GM18870 (cell line): ENCODE data around the gene GSE1.

Experiments used
- ATAC-seq: cut with Tn5 transposase; IDR thresholded peaks from one replicate; pipeline ENCODE4 v1.9.1; 2021; ENCODE audit warnings: moderate library complexity; ENCODE audit not compliant: unreplicated experiment

GSE1 gene

DNA sequence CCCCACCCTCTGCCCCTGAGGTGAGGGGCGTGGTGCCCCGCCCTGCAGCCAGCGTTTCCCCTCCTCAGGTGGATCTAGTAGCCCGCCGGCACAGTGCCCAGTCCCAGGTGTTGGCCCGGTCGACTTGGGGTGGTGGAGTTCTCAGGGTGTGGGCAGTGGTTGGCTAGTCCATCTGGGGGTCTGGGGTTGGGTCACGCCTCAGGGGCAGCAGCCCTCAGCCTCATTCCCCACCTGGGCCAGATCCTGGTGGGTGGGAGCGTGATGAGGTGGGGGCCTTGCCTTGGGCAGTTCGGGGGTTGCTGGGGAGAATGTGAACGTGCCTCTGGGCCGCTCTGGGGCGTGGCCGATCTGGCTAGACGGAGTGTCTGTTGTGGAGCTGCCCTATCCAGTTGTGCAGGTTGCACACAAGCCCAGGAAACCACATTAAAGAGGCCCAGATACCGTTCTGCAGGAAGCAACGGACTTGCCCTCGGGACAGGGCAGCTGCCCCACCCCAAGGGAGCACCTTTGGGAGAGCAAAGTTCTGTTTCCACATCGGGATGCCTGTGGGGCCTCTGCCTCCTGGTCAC lies 32.0 kb downstream of the GSE1 start:
- ATAC-seq: no peak

DNA sequence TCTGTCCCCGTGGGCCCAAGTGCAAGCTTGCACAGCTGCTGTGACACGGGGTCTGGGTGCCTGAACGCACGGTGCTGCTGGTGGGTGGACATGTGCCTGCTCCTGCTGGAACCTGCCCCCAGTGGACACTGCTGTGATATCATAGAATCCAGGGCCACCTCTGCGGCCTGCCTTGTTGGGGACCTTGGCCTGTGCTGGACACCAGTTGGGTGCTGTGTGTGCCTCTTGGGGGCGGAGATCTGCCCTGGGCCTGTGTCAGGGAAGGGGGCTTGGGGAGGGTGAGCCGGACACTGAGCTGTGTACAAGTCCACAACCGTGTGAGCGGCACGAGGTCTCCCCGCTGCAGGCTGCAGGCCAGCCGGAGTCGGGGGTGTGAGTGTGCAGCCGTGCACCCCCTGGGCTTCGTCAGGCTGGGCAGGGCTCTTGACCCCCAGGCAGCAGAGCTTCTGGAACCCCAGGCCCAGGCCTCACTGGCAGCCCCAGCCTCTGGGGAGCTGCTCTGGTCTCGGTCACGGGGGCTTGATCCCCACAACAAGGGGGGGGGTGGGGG lies 33.3 kb downstream of the GSE1 start:
- ATAC-seq: no peak

DNA sequence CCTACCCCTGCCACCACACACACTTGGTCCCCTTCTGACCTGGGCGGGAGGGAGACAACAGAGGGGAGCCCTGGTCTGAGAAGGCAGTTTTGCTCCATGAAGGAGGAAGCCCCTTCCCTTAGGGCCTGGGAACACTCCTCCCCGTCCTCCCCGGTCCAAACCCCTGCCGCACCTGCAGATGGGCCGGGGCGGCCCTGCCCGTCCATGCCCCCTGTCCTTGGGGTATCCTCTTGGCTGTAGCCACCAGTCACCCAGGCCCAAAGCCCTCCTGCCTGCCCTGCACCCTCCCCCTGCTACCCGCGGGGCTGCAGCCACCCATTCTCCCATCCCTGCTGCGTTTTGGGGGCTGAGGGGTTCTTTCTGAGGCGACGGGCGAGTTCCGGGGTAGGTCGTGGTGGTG lies 33.9 kb downstream of the GSE1 start:
- ATAC-seq: no peak

DNA sequence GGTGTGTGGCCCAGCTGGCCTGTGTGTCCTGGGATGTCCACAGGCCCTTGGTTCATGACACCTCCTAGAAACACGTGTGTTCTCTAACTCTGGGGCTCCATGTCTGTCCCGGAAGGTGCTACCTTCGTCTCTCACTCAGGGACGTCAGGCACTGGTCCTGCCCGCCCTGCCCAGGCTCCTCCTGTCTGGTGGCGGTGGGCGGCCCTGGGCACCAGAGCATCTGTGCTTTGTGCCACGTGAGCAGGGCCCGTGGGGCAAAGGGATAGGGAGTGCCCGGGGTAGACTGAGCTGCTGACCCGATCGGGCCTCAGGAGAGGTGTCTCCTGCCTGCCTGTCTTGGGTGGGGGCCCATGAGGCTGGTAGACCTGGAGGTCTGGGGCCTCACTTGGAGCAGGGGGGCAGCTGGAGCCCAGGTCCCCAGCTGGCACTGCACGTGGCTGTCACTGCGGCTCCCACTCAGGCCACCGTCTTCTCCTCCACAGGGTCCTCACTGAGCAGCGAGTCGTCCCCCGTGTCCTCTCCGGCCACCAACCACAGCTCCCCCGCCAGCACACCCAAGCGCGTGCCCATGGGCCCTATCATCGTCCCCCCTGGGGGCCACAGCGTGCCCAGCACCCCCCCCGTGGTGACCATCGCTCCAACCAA lies 35.1 kb downstream of the GSE1 start:
- ATAC-seq: no peak

DNA sequence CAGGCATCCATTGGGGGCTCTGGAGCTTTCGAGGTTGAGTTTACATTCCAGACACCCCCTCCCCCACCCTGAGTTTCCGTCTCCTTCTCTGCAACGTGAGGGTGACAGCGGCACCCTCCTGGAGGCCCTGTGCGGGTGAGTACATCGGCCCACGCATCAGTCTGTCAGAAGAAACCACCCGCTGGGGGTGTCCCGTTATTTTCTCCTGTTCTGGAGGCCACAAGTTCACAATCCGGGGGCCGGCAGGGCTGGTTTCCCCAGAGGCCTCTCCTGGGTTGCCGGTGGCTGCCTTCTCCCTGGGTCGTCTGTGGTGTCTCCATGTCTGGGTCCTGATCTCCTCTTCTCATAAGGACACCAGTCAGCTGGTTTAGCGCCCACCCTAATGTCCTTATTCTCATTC lies 35.7 kb downstream of the GSE1 start:
- no peak for ATAC-seq

DNA sequence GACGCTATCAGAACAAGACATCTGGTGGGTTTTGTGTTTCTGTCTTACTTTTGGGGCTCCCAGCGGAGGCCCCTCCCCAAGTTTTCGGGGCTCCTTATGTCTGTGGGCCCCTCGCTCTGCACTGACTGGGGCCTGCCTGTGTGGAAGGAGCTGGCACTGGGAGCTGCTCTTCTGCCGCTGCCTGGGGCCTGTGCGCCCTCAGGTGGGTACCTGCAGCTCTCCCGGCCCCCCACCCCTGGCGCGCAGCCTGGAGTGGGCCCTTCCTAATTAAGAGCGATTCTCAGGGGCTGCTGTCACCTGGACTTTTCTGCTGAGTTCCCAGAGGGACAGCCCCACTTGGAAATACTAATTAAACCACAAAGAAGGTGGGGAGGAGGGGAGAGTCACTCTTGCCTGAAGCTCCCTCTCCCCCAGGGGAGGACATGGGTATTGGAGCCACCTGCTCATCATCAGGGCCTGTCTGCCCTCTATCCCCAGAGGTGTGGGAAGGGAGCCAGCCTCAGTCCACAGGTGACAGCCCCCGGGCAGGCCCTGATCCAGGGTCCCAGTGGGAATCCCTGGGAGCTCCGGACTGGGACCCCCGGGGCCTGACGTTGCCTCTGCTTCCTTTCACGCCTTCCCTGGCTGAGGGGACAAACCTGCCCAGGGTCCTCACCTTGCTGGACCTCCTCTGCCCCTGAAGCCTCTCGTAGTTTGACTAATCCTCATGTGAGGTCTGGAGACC lies 36.5 kb downstream of the GSE1 start:
- no peak for ATAC-seq

DNA sequence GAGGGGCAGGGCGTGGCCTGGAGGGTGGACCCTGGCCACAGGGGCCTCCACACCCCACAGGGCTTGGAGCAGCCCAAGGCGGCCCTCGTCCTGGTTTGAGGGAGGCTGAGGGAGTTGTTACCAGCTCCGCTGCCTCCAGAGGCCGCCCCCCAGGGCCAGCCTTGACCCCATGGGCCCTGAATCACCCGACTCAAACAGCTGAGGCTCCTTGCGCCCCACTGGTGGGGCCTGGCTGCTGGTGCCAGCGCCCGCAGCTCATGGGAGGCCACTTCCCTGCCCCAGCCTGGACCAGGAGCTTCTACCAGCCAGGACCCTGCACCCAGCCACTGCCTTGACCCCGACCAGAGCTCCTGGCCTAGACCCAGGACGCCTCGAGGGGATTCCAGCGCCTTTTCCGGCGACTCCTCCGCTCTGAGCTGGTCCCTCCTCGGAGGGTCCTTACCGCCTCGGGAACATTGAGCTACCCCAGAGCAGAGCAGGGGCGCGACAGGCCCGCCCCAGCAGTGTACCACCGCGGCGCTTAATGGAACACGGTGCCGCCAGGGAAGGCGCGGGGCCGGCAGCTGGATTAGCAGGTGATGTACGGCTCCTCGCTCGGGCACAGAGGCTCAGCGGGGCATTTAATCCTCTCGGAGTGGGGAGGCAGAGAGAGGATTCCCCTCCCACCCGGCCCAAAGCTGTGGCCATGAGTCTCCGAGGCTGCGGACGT lies 37.2 kb downstream of the GSE1 start:
- no peak for ATAC-seq

DNA sequence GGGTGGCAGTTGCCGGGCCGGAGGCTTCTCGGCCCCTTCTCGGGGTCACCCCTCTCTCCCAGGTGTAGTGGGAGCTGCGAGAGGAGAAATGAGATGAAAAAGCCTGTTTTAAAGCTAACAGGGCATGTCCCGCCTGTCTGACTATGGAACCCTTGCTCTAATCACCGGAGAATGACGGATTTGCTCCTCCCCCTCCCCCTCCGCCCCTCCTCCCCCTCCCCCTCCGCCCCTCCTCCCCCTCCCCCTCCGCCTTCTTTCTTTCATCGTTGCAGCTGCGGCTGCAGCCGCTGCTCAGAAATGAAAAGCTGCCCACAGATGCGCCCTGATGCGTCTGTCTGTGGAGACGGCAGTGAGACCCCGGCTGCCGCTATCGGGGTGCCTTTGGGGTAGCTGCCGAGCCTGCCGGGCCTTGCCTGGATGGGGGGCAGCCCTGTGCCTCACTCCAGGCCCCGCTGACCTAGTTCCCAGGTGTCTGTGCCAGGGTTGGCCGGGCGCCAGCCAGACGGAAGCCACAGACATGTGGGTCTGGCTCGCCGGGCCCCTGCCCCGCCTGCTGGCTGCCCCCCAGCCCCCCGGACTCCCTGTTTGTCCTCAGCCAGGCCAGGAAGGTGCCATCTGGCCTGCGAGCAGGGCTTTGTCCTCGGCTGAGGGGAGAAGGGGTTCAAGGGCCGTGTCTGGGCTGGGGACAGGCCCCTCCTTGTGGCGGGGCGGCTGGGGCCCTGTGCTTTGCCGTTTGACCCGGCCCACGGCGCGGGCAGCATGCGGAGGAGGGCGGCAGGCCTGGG lies 37.9 kb downstream of the GSE1 start:
- no peak for ATAC-seq

DNA sequence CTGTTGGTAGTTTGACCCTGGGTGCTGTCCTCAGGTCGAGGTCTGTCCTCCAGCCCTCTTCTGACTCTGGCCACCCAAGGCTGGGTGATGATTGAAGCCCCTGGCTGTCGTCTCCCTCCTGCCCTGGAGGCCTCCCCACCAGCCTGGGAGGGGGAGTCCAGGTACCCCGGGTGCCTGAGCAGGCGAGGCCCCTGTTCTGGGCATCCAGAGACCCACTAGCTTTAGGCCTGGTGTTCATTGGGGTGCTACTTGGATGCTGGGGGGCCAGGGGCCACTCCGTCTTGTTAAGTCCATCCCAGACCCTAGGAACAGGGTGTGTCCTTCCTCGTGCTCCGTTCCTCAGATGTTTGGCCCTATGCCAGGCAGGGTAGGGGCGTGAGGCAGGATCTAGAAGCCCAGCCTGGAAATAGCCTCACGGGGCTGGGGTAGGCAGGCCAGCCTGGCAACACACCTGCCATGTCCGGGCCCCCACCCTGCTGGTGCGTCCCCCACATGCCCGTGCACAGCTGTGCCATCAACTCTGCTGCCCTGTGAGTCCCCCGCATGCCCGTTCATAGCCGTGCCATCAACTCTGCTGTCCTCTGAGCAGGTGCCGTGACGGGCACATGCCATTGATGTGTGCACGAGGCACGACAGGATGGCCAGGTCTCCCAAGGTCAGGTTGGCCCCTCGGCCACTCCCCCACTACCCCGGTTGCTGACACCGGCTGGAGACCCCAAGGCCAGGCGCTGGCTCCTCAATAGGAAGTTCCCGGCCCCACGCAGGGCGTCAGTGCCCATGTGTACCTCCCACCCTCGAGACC lies 38.7 kb downstream of the GSE1 start:
- no peak for ATAC-seq

DNA sequence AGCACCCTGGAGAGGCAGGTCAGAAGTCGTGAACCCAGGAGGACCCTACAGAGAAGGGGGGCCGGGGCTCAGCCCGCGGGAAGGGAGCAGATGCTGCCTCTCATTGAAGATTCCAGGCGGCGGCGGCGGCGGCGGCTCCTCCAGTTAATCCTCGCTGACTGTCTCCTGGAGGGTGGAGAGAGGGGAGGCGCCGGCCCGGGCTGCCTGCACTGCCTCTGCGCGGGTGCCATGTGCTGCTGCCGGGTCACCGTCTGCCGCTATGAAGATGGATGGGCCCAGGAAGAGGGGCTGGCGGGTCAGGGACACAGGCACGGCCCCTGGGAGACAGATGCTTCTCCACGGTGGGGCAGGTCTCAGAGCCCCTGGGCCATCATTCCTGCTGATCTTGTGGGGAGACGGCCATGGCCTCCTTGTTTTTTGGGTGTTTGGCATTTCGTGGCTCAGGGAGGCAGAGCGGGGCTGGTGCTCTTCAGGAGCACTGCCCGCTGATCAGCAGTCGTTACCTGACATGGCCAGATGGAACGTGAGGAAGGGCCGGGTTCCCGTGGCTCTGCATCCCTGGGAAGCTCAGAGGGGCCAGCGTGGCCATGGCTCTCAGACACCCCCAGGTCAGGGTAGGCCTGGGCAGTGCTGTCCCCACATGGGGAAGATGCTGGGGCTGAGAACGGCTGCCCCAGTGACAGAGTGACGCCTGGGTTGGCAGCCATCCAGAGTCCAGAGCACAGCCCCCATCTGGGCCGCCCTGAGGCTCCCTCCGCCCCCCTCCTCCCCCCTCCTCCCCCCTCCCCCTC lies 39.5 kb downstream of the GSE1 start:
- ATAC-seq: no peak

DNA sequence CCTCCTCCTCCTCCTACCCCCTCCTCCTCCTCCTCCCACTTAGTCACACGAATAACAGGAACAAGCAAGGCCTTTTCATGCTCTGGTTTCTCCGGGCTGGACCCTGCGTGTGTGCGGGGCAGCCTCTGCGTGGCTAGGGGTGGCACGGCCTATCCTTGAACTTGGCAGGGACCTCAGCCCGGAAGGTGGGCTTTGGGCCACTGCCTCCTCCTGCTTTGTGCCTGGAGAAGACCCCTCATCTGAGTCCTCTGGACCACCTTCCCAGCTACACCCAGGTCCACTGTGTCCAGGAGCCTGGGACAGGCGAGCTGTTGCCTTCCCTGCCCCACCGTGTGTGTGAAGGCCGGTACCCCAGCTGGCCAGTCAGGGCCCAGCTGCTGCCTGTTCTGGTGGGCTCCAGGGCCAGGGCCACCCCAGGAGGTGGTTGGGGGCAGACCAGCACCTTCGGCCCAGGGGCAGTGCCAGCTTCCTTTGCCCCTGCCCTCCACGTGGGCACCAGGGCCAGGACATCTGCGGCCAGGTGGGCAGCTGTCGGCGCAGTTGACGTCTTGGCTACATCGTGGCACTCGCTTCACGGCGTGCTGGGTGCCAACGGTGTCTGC lies 40.3 kb downstream of the GSE1 start:
- ATAC-seq: no peak

DNA sequence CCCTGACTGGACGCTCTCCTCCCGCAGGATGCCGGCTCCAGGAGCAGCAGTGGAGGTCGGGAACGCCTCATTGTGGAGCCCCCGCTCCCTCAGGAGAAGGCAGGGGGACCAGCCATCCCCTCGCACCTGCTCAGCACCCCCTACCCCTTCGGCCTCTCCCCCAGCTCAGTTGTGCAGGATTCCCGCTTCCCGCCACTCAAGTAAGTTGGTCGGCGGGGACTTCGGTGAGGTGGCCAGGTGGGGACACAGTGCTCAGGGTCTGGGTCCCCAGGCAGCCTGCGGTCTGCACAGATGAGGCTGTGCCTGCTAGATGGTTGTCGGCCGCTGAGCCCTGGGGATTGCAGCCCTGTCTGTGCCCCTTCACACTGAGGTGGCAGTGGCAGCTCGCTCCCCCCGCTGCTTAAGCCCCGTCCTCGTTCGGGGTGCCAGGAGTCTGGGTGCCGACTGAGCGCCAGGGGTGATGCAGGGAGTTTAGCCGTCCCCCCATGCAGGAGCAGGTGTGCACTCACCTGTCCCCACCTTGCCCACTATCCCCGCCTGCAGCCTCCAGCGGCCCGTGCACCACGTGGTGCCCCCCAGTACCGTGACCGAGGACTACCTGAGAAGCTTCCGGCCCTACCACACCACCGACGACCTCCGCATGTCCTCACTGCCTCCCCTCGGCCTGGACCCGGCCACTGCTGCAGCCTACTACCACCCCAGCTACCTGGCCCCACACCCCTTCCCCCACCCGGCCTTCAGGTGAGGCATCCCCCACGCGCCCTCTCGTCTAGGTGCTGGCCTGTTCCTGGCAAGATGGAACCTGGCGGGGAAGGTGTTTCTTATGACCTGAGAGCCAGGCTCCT lies 41.4 kb downstream of the GSE1 start:
- ATAC-seq: no peak

DNA sequence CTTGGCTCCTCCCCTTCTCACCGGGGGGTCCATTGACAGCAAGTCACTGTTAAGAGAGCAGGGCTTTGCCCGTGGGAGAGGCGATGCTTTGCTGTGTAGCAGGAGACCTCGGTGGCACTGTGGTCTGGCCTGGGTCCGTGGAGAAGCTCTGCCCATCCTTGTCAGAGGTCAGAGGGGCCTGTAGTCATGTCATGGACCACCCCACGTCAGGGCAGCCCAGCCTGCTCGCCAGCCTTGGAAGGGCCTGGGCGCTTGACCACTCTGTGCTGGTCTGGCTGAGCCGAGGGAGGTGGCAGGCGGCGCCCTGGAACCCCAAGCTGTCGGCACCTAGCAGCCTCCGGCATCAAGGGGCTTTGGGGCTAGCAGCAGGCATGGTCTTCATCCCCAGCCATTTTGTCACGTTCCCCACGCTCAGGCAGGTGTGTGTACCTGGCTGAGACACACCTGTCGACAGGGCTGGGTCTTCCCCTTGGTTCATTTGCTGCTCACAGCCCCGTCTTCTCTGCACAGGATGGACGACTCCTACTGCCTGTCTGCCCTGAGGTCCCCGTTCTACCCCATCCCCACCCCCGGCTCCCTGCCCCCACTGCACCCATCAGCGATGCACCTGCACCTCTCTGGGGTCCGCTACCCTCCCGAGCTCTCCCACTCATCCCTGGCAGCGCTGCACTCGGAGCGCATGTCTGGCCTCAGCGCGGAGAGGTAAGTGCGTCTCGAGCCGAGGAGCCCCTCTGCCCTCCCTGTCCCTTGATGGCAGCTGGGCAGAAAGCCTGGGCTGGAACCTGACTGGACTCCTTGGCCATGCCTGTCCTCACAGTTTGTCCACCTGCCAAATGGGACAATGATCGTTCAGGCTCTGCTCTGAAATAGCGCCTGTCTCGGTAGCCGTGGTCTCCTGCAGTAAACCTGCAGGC lies 42.4 kb downstream of the GSE1 start:
- no peak for ATAC-seq

DNA sequence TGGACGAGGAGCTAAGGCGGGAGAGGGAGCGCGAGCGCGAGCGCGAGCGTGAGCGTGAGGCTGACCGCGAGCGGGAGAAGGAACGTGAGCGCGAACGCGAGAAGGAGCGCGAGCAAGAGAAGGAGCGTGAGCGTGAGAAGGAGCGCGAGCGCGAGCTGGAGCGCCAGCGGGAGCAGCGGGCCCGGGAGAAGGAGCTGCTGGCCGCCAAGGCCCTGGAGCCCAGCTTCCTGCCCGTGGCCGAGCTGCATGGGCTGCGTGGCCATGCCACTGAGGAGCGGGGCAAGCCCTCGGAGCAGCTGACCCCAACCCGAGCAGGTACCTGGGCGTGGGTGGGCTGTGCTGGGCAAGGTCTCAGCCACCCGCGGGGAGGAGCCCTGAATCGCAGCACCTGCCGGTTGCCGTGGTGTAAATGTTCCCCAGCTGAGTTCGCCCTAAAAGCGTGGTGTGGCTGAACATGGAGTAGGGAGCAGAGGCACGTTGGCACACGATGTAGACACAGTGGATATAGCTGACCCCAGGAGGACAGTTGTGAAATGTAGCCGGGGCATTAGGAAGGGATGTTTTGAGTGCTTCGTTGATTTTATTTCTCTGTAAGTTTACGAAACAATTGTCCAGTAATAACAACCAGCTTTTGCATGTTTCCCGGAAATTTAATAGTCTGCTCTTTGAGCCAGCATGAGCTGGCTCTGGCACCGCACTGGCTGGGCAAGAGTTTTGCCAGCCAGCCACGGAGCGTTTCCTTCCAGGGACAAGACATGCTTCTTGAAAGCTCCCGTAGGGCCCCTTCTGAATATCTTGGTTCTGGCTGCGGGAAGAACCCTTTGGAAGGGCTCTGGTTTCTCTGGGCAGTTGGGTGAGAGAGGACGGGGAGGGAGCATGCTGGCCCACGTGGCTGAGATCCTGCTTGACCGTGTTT lies 43.5 kb downstream of the GSE1 start:
- no peak for ATAC-seq

DNA sequence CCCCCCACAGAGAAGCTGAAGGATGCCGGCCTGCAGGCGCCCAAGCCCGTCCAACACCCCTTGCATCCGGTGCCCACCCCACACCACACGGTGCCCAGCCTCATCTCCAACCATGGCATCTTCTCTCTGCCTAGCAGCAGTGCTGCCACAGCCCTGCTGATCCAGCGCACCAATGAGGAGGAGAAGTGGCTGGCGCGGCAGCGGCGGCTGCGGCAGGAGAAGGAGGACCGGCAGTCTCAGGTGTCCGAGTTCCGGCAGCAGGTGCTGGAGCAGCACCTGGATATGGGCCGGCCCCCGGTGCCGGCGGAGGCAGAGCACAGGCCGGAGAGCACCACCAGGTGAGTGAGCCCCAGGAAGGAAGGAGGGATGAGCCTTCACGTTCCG lies 44.1 kb downstream of the GSE1 start:
- no peak for ATAC-seq

DNA sequence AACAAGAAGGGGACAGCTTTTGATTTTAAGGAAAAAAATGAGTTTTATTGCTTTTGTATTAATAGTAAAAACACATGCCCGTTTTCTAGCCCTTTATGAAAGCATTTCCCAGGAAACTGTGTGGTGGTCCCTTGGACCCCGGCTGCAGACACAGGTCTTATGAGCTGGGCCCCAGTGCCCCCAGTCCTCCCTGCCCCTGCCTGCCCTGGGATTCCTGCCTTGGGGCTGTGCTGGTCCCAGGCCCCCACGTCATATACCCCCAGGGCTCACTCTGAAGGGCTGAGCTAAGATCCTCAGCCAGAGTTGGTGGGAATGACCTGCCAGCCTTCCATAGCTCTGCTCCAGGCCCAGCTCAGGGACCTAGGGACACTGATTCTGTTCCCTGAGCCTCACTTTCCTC lies 44.9 kb downstream of the GSE1 start:
- ATAC-seq: no peak
